ENCODE data around the gene DOCK4.

DNA sequence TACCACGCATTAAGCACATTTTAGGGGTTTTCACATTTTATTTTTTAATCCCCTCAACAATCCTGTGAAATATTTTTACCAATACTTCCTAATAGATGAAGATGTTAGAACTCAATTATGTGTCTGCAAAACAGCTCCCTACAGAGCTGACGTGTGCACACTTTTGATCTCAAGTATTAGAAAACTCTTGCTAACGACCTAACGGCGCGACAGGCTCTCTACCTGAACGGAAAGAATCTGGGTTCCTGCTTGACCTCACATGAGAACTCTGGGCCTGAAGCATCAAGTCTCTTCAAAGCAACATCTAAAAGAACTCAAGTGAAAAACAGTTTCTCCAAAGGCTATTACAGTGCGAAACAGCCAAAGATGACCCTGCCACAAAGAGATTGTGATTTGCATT is 113.9 kb downstream of the DOCK4 start:
- no peak for TF ChIP-seq RFX5 (IDR thresholded peaks at IDR 0.05)
- TF ChIP-seq POLR2AphosphoS2 (conservative IDR thresholded peaks at IDR 0.05; ENCODE audit: low read length), result no peak
- no peak for TF ChIP-seq POLR2A (IDR thresholded peaks at IDR 0.05; ENCODE audit: low read length)
- TF ChIP-seq, protein P1, sequence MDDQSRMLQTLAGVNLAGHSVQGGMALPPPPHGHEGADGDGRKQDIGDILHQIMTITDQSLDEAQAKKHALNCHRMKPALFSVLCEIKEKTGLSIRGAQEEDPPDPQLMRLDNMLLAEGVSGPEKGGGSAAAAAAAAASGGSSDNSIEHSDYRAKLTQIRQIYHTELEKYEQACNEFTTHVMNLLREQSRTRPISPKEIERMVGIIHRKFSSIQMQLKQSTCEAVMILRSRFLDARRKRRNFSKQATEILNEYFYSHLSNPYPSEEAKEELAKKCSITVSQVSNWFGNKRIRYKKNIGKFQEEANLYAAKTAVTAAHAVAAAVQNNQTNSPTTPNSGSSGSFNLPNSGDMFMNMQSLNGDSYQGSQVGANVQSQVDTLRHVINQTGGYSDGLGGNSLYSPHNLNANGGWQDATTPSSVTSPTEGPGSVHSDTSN (IDR thresholded peaks at IDR 0.05), result no peak
- TF ChIP-seq, protein P2, sequence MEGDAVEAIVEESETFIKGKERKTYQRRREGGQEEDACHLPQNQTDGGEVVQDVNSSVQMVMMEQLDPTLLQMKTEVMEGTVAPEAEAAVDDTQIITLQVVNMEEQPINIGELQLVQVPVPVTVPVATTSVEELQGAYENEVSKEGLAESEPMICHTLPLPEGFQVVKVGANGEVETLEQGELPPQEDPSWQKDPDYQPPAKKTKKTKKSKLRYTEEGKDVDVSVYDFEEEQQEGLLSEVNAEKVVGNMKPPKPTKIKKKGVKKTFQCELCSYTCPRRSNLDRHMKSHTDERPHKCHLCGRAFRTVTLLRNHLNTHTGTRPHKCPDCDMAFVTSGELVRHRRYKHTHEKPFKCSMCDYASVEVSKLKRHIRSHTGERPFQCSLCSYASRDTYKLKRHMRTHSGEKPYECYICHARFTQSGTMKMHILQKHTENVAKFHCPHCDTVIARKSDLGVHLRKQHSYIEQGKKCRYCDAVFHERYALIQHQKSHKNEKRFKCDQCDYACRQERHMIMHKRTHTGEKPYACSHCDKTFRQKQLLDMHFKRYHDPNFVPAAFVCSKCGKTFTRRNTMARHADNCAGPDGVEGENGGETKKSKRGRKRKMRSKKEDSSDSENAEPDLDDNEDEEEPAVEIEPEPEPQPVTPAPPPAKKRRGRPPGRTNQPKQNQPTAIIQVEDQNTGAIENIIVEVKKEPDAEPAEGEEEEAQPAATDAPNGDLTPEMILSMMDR (IDR thresholded peaks at IDR 0.05), result no peak
- TF ChIP-seq PHF8 (IDR thresholded peaks at IDR 0.05; ENCODE audit: borderline replicate concordance, low read depth), result no peak
- TF ChIP-seq MYC (IDR thresholded peaks at IDR 0.05; ENCODE audit: borderline replicate concordance, low read length), result no peak
- TF ChIP-seq RAD21 (conservative IDR thresholded peaks at IDR 0.05 in 1 of 2, IDR thresholded peaks at IDR 0.05 in 1 of 2), result no peak
